HG03066 (cell line): ENCODE data around the gene RAB44.
"Not testable (repeated sequence)": the region's sequence is repeated elsewhere in the genome, so short reads cannot be mapped to it uniquely, and the experiment has no call there.

Source experiments
- ATAC-seq: cut with Tn5 transposase; IDR thresholded peaks from one replicate; pipeline ENCODE4 v1.9.1; 2021; ENCODE audit warnings: low read depth; ENCODE audit not compliant: unreplicated experiment

RAB44 gene, protein sequence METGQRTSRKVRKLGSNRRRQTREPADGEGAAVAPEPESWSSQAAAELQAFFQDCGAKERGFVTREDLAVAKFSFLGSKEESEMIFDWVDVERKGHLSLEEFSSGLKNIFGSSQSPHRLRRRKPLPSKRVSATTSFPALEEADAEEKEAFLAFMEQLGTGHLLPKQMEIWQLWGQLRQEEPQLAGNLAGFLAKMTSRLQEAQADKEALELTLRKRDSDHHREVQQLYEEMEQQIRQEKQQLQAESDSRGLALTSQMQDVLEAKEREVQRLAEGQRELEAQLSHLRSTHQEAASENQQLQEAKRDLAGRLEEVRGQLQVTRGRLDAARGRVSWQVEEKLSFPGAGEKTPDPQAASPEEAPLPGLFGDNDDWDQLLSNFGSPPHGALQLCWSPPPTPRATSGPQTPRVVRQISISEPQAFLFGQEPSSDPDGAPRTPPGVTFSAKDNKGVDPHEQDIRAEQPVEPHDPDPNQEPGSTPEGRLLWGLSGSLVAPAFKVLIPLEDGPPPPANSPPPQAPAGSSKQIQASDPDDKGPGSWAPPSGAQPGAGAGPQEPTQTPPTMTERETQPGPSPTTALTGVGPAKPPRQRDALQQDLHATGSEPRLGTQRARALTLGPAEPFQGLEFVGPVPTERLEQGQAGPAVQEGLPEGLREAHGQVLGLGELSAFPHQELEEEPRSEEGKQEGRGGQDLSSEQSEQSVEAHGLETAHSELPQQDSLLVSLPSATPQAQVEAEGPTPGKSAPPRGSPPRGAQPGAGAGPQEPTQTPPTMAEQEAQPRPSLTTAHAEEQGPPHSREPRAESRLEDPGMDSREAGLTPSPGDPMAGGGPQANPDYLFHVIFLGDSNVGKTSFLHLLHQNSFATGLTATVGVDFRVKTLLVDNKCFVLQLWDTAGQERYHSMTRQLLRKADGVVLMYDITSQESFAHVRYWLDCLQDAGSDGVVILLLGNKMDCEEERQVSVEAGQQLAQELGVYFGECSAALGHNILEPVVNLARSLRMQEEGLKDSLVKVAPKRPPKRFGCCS

DNA sequence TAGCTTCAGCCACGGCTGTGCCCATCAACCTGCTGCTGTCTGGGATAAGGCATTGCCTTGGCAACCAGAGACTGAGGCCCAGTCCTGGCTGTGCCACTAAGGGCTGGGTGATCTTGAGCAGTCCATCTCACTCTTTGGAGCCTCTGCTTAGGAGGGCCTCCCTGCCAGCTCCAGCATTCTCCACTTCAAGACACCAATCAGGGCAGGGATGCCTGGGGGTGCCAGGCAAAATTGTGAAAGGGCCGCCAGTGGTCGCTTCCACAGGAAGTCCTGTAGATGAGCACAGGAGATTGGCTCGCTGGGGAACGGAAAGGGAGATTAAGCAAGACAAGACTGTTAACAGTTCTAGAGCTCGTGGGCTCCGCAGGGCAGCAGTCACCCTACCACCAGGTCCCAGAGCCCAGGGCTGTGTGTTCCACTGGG lies at the start of gene RAB44:
Gene RAB44 (plus strand): TSS at position 346 of the 423 bp plus-strand sequence. CDS start 6,410 bp downstream, outside the sequence.
- ATAC-seq, result no peak

DNA sequence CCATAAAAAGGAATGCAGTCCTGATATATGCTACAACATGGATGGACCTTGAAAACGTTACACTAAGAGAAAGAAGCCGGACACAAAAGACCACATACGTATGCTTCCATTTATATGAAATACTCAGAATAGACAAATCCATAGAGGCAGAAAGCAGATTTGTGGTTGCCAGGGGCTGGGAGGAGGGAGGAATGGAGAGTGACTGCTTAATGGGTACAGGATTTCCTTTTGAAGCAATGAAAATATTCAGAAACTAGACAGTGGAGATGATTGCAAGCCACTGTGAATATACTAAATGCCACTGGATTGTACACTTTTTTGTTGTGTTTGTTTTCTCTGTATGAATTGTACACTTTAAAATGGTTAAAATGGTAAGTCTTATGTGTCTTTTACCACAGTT lies 48.5 kb upstream of the RAB44 start:
- ATAC-seq, result no peak

DNA sequence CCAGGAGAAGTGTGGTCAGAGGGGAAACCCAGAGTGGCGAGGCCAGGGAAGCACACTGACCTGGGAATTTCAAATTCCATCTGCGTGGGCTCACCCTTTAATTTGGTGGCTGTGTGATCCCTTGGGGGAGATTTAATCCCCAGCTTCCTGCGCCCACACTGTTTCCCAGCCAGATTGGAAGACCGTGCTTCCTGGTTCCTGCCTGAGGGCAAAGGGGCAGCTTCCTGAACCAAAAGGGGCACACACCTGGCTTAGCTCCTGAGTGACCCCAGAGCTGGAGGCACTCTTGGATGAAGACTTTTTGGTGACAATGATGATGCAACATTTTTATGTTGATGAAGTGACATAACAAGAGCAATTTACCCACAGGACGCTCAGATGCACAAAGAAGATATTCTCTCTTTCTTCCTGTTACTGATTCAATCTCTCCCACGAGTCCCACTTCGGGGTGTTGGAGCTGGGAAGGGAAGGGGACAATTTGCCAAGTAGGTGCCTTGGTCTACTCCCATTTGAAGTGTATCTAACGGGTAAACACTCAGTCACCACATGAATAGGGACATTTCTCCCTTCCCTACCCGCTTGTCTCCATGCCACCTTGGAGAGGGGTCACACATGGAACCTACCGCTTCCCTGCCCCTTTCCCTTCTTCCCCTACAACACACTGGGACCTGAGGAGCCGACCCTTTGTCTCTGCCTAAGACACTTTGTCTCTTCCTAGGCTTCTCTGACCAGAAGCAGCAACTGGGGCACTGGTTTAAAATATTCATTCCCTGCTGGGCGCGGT lies 47.7 kb upstream of the RAB44 start:
- ATAC-seq, result no peak

DNA sequence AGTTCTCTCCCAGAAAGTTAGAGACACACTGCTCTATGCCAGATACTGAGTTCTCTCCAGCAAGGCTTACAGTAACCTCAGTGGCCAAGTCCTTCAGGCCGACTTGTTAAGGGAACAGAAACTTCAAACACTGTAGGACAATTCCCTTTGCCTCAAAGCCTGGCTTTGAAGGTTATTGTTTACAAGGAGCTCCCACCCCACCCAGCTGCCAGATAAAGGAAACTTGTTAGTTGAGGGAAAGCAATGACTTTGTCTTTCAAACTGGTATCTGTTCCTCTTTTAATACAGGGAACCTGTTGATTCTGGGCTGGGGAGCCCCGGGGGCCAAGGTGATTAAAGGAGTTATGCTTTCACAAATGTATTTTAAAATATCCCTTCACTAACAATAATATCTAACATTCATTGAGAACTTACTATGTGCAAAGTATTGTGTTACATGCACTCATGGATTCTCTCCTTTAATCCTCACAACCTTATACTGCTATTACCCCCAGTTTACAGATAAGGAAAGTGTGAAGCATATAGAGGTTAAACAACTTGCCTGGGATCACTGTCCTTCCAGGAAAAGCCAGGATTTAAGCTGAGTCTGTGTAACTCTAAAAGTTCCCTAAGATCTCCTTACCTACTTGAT lies 46.7 kb upstream of the RAB44 start:
- ATAC-seq, result no peak

DNA sequence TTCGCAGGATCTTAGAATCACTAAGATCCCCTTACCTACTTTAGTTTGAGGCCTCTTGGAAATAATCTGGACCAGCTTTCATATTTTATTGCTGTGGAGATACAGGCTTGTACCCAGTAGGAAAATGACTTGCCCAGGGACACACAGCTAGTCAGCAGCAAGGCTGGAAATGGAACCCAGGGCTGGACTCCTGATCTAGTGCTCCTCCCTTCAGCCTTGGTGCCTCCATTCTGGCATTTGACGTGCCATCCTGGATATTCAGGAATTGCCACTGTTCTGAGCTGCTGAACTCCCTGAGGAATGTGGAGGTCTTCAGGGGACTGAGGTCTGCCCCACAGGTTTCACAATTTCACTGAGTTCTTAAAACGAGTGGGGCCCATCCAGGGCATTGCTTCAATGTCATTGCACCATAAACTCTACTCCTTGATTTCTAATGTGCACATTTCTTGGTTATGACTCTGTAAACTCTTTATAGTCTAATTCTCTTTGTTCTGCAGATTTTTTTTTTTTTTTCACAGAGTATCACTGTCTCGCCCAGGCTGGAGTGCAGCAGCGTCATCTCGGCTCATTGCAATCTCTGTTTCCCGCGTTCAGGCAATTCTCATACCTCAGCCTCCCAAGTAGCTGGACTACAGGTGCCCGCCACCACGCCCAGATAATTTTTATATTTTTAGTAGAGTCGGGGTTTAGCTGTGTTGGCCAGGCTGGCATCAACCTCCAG lies 45.8 kb upstream of the RAB44 start:
- ATAC-seq, result no peak

DNA sequence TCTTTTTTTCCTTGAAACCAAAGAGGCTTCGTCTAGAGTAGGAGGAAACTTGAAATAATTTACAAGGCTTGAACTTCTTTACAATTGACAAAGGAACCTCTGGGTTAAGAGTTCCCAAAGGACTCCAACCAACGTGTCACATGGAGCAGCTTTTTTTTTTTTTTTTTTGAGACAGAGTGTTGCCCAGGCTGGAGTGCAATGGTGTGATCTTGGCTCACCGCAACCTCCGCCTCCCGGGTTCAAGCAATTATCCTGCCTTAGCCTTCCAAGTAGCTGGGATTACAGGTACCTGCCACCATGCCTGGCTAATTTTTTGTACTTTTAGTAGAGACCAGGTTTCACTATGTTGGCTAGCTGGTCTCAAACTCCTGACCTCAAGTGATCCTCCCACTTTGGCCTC lies 43.2 kb upstream of the RAB44 start:
- ATAC-seq, result not testable (repeated sequence)

DNA sequence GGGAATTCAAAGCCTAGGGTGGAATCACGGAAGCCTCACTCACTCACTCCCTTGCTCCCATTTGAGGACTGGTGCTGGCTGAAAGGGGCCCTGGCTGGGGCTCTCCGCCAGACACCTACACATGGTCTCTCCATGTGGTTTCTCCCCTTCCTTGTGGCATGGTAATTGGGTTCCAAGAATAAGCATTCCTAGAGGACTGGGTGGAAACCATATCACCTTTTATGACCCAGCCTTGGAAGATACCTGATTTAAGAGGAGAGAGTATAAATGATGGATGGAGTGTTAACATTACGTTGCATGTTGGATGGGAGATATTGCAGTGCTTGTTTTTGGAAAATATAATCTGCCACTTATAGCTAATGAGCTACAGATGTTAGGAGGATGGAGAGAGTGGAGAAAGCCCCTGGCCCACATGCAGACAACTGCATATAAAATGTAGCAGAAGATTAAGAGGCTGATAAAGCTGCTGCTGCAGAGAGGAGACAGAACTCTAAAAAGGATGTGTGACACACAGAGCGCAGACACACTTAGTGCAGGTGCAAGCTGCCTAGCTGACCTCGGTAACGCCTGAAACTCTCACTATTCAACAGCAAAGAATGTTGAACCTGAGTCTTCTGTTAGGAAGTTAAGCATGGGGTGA lies 42.4 kb upstream of the RAB44 start:
- no peak for ATAC-seq

DNA sequence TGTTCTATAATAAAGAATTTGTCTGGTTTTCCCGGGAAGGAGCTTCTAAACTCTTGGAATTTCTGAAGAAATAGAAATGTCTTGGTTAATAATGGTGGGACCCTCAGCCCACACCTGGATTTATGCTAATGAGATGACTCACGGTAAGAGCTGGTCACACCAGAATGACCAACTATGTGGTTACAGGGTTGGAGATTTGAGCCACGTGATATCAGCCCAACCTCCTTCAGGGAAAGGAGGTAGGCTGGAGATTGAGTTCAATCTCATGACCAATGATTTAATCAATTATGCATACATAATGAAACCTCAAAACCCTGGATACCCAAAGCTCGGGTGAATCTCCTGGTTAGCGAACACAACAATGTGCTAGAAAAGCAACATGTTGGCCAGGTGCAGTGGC lies 41.2 kb upstream of the RAB44 start:
- ATAC-seq, result no peak

DNA sequence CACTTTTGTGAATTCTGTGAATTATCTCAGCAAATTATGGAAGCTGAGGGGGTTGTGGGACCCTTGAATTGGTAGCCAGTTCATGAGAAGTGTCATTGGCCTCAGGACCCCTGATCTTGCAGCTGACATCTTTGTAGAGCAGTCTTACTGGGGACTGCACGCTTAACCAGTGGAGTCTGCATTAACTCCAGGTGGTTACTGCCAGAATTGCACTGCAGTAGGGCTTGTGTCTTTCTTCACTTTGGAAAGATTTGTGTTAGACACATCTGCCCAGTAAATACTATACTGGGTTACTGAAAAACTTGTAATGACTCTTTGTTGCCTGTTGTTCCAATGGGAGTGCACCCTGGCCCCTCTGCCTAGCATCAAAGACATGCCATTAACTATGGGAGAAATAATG lies 40.4 kb upstream of the RAB44 start:
- ATAC-seq, result no peak

DNA sequence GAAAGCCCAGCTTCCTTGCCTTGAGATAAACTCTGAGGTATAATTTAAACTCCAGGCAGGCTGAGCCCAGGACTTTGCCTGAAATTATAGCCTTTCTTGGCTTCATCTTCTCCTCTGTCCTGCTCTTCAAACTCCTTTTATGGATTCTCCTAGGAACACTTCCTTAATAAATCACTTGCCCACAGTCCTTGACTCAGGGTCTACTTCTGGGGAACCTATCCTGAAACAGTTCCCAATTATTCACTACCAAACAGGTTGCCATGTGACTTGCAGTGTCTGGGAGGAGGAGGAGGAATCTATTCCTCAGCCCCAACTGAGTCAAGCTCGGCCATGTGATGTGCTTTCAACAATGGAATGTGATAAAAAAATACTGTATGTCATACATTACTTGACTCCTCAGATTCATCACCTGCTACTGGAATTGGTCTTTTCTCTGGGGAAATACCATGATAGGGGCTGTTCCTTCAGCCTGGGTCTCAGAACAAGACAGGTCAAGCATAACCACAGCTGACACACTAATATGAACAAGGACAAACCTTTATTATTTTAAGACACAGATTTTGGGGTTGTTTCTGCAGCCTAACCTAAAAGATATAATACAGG lies 39.6 kb upstream of the RAB44 start:
- ATAC-seq, result no peak

DNA sequence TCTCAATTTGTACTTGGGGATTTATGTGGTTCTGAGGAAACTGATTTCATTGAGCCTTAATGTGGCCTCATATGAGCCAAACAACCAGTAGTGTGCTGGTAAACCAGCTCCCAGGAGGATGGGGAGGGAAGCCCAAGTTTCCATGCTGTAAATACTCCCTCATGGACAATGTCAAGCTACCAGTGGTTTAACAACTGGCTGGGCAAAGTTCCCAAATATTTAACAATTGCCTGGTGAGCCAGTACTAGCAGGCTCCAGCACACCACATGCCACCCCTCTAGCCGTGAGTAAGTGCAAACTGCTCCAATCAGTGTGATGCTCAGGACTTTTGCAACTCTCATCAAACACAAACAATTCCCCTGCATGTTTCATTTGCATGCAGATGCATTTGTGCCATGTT lies 38.4 kb upstream of the RAB44 start:
- no peak for ATAC-seq

DNA sequence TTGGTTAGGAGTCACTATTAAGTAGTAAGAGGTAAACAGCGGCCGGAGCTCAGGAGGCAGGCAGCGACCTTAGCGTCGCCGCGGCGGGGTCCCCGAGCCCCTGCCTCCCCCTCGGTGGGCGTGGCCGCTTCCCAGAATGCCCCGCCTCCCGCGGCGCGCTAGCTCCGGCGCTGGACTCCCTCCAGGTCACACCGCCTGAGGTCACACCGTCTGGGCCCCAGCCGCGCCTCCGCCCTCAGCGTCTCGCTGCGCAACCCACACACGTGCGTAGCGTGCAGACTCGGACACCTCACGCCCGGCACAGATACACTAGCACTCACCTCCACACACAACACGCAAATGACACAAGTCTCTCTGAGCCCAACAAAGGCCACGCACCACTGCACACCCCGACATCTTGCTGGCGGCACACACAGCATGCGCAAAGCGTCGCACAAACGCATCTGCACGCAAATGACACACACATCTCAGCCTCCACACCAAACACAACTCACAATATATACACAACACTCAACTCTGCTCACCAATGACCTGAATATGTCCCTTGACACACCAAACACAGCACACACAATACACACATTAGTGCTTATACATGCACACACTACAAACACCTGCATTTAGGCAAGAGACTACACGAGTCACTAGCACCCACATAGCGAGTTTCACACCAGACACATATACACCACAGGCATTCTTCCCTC lies 36.7 kb upstream of the RAB44 start:
- ATAC-seq, result no peak

DNA sequence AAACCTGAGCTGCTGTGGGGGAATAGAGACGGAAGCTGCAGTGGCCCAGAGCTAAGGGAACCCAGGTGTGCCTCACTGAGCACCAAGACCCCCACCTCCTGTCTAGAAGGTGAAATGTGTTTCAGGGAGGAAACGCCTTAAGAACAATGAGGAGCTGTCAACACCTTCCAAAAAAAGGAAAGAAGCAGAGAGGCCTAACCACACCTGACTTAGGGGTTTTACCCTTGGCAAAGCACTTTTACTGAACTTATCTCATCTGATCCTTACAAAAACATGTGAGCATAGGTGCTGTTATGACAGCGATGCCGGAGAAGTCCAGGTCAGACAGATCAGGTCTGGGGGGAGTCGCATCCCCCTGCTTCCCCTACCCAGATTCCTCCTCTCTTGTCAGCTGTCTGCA lies 35.2 kb upstream of the RAB44 start:
- ATAC-seq, result no peak

DNA sequence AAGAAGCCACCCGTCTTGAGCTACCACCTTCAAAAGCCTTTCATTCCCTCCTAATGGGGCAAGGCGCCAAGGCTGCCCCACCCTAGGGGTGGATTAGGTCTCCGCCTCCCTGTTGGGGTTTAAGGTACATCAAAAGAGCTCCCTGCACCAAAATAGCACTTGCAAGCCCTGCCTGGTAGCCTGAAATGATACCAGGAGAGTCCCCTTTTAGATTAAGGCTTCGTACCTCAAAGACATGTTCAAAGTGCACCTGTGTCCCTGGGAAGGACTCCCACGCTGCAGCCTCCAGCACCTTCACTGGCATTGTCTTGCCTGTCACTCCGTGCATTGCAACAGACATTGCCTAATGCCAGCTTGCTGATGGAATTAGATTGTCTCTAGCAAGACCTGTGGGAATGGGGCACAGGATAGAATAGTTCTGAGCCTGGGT lies 34.8 kb upstream of the RAB44 start:
- ATAC-seq, result no peak

DNA sequence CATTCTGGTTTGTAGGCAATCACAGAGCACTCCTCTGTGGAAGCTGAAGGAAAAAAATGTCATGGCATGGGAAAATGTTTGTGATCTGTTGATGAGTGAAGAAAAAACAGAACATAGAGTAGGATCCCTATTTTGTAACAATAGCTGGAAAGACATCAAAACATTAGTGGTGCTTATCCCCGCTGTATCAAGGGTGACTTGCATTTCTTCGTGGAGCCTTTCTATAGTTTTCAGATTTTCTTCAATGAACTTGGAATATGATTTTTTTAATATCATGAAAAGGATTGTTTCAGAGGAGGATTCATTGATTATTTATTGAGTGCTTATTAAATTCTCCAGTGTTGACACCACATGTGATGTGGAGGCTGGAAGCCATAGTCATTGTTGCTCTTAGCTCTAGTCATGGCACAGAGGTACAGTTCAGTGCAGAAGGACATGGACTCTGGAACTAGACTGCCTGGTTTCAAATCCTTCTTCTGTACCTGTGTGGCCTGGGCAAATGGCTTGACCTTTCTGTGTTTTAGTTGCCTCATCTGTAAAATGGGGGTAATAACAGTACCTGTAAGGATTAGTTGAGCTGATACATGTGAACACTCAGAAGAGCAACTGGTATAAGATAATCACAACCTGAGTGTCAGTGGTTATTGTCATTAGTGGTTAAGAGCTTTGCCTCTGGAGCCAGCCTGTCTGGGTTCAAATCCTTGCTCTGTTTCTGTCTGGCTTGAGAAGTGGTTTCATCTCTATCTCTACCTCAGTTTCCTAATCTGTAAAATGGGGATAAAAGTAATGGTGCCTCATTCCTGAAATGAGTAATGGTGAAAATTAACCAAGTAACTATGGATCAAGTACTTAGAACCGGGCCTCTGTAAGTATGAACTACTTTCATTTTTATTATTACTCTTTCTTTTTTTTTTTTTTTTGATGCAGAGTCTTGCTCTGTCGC lies 33.9 kb upstream of the RAB44 start:
- no peak for ATAC-seq

DNA sequence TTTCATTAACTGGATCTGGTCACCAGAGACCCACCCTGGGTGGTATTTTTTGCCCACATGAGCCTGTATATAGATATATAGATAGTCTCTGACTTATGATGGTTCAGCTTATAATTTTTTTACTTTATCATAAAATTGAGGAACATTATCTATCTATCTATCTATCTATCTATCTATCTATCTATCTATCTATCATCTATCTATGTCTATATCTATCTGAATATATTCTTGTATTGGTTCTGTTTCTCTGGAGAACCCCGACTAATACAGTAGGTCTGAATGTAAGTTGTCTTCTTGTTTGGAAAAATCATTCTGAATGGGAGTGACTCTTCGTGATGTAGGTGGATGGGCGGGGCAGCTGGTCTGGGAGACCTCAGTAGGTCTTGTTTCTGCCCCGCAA lies 32.4 kb upstream of the RAB44 start:
- ATAC-seq, result no peak

DNA sequence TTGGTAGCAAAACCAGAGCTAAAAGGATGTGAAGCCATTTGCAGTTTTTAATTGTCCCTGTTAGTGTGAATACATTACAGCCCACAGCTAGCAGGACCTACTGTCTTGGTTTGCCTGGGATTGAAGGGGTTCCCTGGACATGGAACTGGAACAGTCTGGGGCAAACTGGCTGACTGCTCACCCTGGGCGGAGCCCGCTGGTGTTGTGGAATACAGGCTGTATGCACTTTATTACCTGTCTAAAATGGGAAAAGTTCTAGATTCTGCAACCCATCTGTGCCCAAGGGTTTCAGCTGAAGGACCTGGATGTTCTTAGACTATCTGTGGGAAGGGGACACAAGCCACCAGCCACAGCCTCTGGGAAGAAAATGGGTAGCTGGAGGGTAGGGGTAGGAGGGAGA lies 31.3 kb upstream of the RAB44 start:
- ATAC-seq, result no peak
